Keratinocyte (primary cell): ENCODE results near the gene ABITRAM. TPM values are rescaled to one million over a fixed set of nuclear protein-coding genes. Genes with fewer than 3 reads are reported as not detected.
"Not testable (repeated sequence)": the region's sequence is repeated elsewhere in the genome, so short reads cannot be mapped to it uniquely, and the experiment has no call there.

Source experiments
- DNase-seq: peaks from one replicate; pipeline ENCODE4 v3.0.0-alpha.2; 2011; ENCODE audit warnings: low read depth, missing footprints, low spot score
- FAIRE-seq: peaks from 2 replicates; lab custom pipeline; 2011; peaks lifted over from hg19 to GRCh38; lab: Jason Lieb, UNC
- H2AFZ ChIP-seq: 2 replicates; pipeline ENCODE4 v1.6.0; 2012; ENCODE audit warnings: low read length, control low read depth, inconsistent platforms; ENCODE audit not compliant: control insufficient read depth
- H3K27ac ChIP-seq: 2 replicates; pipeline ENCODE4 v1.5.1; 2011; ENCODE audit warnings: low read length; ENCODE audit not compliant: control insufficient read depth, insufficient read depth
- H3K27me3 ChIP-seq: 3 replicates; pipeline ENCODE4 v1.6.0; 2011; ENCODE audit warnings: low read length; ENCODE audit not compliant: control insufficient read depth, insufficient read depth; ENCODE audit errors: extremely low read depth
- H3K36me3 ChIP-seq, 2 experiments: 2 replicates in 1 of 2; 3 replicates in 1 of 2; pipeline ENCODE4 v1.5.1; 2011; ENCODE audit warnings: low read length in 2 of 2, mild to moderate bottlenecking in 1 of 2; ENCODE audit not compliant: control insufficient read depth in 2 of 2, insufficient read depth in 2 of 2; ENCODE audit errors: extremely low read depth in 1 of 2
- H3K4me1 ChIP-seq: 3 replicates; pipeline ENCODE4 v1.5.1; 2011; ENCODE audit warnings: low read length; ENCODE audit not compliant: control insufficient read depth, insufficient read depth; ENCODE audit errors: extremely low read depth
- H3K4me2 ChIP-seq: 3 replicates; pipeline ENCODE4 v1.6.0; 2011; ENCODE audit warnings: low read depth, low read length; ENCODE audit not compliant: control insufficient read depth, insufficient read depth; ENCODE audit errors: extremely low read depth
- H3K4me3 ChIP-seq, 3 experiments: fragments of 200-600 bp in 1 of 3; sonication (generic) in 1 of 3; 2 replicates in 2 of 3; 3 replicates in 1 of 3; pipeline ENCODE4 v1.5.1; 2011 to 2016; ENCODE audit warnings: low read length in 3 of 3, mild to moderate bottlenecking in 3 of 3, control low read depth in 2 of 3, inconsistent platforms in 1 of 3, low read depth in 1 of 3, mixed read lengths in 1 of 3, mixed run types in 1 of 3, moderate library complexity in 1 of 3; ENCODE audit not compliant: control insufficient read depth in 2 of 3, insufficient read depth in 2 of 3; ENCODE audit errors: extremely low read depth in 1 of 3
- H3K79me2 ChIP-seq: 2 replicates; pipeline ENCODE4 v1.6.0; 2012; ENCODE audit warnings: low read length; ENCODE audit not compliant: control insufficient read depth, insufficient read depth
- H3K9ac ChIP-seq: 3 replicates; pipeline ENCODE4 v1.6.0; 2011; ENCODE audit warnings: low read length; ENCODE audit not compliant: control insufficient read depth, insufficient read depth; ENCODE audit errors: extremely low read depth
- H3K9me1 ChIP-seq: 3 replicates; pipeline ENCODE4 v1.6.0; 2011; ENCODE audit warnings: low read length; ENCODE audit not compliant: control insufficient read depth, insufficient read depth; ENCODE audit errors: extremely low read depth
- H3K9me3 ChIP-seq: 2 replicates; pipeline ENCODE4 v1.5.1; 2012; ENCODE audit warnings: low read depth, low read length; ENCODE audit not compliant: control insufficient read depth
- H4K20me1 ChIP-seq: 3 replicates; pipeline ENCODE4 v1.6.0; 2011; ENCODE audit warnings: low read length; ENCODE audit not compliant: control insufficient read depth, insufficient read depth; ENCODE audit errors: extremely low read depth
- CTCF ChIP-seq, 3 experiments: IDR thresholded peaks in 1 of 3; conservative IDR thresholded peaks in 1 of 3; optimal IDR thresholded peaks in 1 of 3; 2 replicates in 2 of 3; 3 replicates in 1 of 3; pipeline versions ENCODE3 to v1.5.1; 2011; ENCODE audit warnings: low read length in 3 of 3, mild to moderate bottlenecking in 3 of 3, moderate library complexity in 2 of 3, control low read depth in 1 of 3, inconsistent platforms in 1 of 3; ENCODE audit not compliant: insufficient read depth in 2 of 3; ENCODE audit errors: extremely low read depth in 1 of 3
- EZH2 ChIP-seq: IDR thresholded peaks from one replicate; pipeline ENCODE4 v1.6.1; 2012; ENCODE audit warnings: inconsistent platforms, mild to moderate bottlenecking, low read length, moderate library complexity
- dilution Hi-C: fragments of 300-500 bp; cut with MboI; formaldehyde crosslinking; loops from one replicate; pipeline ENCODE4 v1.7.0; 2020; ENCODE audit warnings: low sequenced_read_pairs; ENCODE audit not compliant: extremely low pct_ligation_motif_present
- polyA plus RNA-seq, 5 experiments: library from polyadenylated mRNA; depleted of rRNA in 3 of 5; stranded (reverse) in 3 of 5; stranded (forward) in 1 of 5; unstranded in 1 of 5; fragments of >200 nt; gene quantifications; 1 replicate in 1 of 5; 2 replicates in 3 of 5; 3 replicates in 1 of 5; pipeline versions ENCODE4 v1.2.1 to v1.2.3, GENCODE V29; 2011 to 2012; ENCODE audit warnings: missing spikeins in 2 of 5, low read depth in 1 of 5, low replicate concordance in 1 of 5

ABITRAM gene
- polyA plus RNA-seq, 1 donor (not counting 4 experiments of a cell fraction or from before 2014, with no cell fraction given): 30.5 TPM

GRCh38 chr9:108967916-108968315 lies 33.7 kb downstream of the ABITRAM start:
- H3K9me1 ChIP-seq: no peaks in the 10 kb centered on the region
- DNase-seq (no peak), FAIRE-seq (no peak)
- H3K79me2 ChIP-seq: no peaks in the 10 kb centered on the region
- no peak for TF ChIP-seq CTCF (optimal IDR thresholded peaks at IDR 0.05 in 1 of 3, IDR thresholded peaks at IDR 0.05 in 1 of 3, conservative IDR thresholded peaks at IDR 0.05 in 1 of 3; ENCODE audit: extremely low read depth in 1 of 3, insufficient read depth in 2 of 3, low read length in 3 of 3)
- TF ChIP-seq EZH2: no peak
- H3K36me3 ChIP-seq: peaks cover 13 to 22% of the 10 kb centered on the region in 2 experiments
- H3K4me2 ChIP-seq: no peak overlapping the region
- H3K9ac ChIP-seq: no peak overlapping the region
- H3K27ac ChIP-seq: no peak overlapping the region
- no peak overlapping the region for H3K4me3 ChIP-seq
- H3K27me3 ChIP-seq: no peaks in the 10 kb centered on the region
- H2AFZ ChIP-seq: no peak overlapping the region
- H3K4me1 ChIP-seq: no peaks in the 10 kb centered on the region
- dilution Hi-C loops: no loop called here
- no peaks in the 10 kb centered on the region for H3K9me3 ChIP-seq
- no peaks in the 10 kb centered on the region for H4K20me1 ChIP-seq

DNA sequence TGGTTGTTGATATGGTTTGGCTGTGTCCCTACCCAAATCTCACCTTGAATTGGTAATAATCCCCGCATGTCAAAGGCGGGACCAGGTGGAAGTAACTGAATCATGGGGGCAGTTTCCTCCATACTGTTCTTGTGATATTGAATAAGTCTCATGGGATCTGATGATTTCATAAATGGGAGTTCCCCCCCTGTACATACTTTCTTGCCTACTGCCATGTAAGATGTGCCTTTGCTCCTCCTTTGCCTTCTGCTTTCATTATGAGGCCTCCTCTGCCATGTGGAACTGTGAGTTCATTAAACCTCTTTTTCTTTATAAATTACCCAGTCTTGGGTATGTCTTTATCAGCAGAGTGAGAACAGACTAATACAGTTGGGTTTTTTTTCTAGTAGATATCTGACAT lies 37.2 kb downstream of the ABITRAM start:
- H3K4me3 ChIP-seq, H3K4me1 ChIP-seq, H3K27ac ChIP-seq, H3K79me2 ChIP-seq, H2AFZ ChIP-seq, H3K27me3 ChIP-seq, DNase-seq, dilution Hi-C loops, H3K4me2 ChIP-seq, H3K9me1 ChIP-seq, H3K9me3 ChIP-seq, FAIRE-seq, H4K20me1 ChIP-seq, H3K9ac ChIP-seq: not testable (repeated sequence)
- peaks cover 11 to 15% of the 10 kb centered on the region in 2 experiments for H3K36me3 ChIP-seq

DNA sequence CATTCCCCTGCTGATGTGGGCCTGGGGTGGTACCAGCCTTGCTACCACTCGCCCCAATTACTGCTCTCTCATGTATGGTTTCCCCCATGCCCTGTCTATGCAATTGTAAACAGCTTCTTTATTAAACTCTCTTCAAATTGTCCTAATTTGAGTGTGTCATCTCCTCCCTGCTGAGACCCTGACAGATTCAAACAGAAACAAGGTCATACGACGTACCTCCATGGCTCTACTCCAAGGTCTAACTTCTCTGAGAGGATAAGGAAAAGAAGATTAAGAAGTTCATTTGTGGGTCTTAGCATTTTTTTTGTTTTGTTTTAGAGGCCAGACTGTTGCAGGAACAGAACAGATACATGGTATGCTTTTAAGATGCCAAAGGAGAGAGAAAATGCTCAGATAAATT lies 38.0 kb downstream of the ABITRAM start:
- H3K4me1 ChIP-seq: no peaks in the 10 kb centered on the region
- no peak overlapping the region for H3K9ac ChIP-seq
- H3K27ac ChIP-seq: no peak overlapping the region
- no peak overlapping the region for H2AFZ ChIP-seq
- H3K4me3 ChIP-seq: no peak overlapping the region
- no peak for DNase-seq
- peaks cover 14 to 19% of the 10 kb centered on the region in 2 experiments for H3K36me3 ChIP-seq
- no peaks in the 10 kb centered on the region for H3K9me1 ChIP-seq
- no peaks in the 10 kb centered on the region for H3K27me3 ChIP-seq
- H3K79me2 ChIP-seq: no peaks in the 10 kb centered on the region
- no peaks in the 10 kb centered on the region for H4K20me1 ChIP-seq
- dilution Hi-C loops: no loop called here
- no peak for FAIRE-seq
- H3K4me2 ChIP-seq: no peak overlapping the region
- TF ChIP-seq CTCF (optimal IDR thresholded peaks at IDR 0.05 in 1 of 3, IDR thresholded peaks at IDR 0.05 in 1 of 3, conservative IDR thresholded peaks at IDR 0.05 in 1 of 3; ENCODE audit: extremely low read depth in 1 of 3, insufficient read depth in 2 of 3, low read length in 3 of 3) (no peak), EZH2 (no peak)
- H3K9me3 ChIP-seq: no peaks in the 10 kb centered on the region
